Uterus (tissue), 2 donors: ENCODE measurements around the gene TRAPPC2L.

Source experiments
- POLR2A ChIP-seq, 2 donors: fragments of 450-650 bp; IDR thresholded peaks; one replicate each; pipeline ENCODE4 v1.6.1; 2016; ENCODE audit warnings: antibody characterized with exemption in 2 of 2, mild to moderate bottlenecking in 1 of 2, moderate library complexity in 1 of 2
- TF ChIP-seq, protein P1 (sequence below), 4 experiments: fragments of 200-600 bp in 2 of 4; fragments of 450-650 bp in 2 of 4; sonication (generic) in 2 of 4; IDR thresholded peaks; one replicate each; pipeline ENCODE4 v1.5.1; 2016 to 2019; ENCODE audit warnings: antibody characterized with exemption in 4 of 4, mild to moderate bottlenecking in 2 of 4, moderate library complexity in 1 of 4

DNA sequence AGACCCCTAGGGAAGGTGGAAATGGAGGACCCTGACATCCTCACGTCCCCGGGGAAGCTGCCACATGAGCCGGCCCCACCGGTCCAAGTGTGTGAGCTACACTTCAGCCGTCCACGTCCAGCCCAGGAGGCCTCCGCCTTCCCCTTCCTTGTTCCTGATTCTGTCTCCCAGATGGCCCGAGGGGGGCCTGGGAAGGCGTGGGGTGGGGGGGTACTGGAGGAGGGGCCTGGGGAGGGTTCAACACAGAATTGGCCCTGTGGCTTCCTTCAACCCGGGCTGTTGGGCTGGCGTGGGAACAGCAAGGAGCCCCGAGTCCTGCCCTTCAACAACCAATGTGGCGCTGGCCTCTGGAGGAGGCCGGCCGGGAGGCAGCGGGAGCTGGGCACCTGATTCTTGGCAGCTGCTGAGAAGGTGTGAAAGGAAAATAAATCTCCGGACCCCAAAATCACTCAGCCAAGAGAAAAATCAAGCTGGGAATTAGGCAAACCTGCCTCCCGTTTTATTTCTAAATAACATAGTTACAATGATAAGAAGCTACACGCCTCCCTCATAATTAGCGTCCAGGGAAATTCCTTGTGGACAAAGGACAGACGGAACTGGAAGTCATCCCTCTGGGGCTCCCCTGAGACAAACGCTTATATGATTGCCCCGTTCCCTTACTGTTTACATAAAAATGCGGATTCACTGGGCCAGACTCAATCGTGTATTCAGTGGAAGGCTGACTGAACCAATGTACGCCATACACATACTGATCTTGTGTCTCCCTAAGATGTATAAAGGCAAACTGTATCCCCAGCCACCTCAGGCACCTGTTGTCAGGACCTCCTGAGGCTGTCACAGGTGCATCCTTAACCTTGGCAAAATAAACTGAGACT lies 43.4 kb upstream of the TRAPPC2L start:
- TF ChIP-seq, protein P1, sequence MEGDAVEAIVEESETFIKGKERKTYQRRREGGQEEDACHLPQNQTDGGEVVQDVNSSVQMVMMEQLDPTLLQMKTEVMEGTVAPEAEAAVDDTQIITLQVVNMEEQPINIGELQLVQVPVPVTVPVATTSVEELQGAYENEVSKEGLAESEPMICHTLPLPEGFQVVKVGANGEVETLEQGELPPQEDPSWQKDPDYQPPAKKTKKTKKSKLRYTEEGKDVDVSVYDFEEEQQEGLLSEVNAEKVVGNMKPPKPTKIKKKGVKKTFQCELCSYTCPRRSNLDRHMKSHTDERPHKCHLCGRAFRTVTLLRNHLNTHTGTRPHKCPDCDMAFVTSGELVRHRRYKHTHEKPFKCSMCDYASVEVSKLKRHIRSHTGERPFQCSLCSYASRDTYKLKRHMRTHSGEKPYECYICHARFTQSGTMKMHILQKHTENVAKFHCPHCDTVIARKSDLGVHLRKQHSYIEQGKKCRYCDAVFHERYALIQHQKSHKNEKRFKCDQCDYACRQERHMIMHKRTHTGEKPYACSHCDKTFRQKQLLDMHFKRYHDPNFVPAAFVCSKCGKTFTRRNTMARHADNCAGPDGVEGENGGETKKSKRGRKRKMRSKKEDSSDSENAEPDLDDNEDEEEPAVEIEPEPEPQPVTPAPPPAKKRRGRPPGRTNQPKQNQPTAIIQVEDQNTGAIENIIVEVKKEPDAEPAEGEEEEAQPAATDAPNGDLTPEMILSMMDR (IDR thresholded peaks at IDR 0.05): no peak
- TF ChIP-seq POLR2A (IDR thresholded peaks at IDR 0.05): no peak
